Measurements from ENCODE around the gene PNMA8B. TPM values are rescaled to one million over a fixed set of nuclear protein-coding genes. Genes with fewer than 3 reads are reported as not detected.

PNMA8B gene
- total RNA-seq, 1 donor from 2014 or later: not detected

DNA sequence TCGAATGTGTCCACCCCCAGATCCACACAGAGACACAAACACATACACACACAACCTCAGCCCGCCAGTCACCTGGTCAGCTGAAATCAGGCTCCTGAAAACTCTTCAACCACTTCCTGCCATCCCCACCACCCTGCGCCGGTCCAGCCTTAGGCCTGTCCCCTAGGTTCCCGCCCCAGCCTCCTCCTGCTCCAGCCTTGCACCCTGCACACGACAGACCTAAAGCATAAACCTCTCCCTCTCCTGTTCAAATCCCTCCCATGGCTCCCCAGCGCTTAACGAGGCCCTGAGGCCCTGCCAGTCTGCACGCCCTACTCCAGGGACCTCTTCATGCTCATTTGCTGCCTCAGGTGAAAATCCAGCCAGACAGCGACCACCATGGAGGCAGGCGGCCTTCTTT lies 7.1 kb downstream of the PNMA8B start:
- intact Hi-C loops (cut with micrococcal nuclease): loop anchor here (1.0 to 5.0 kb wide), 2 partner anchors 208 to 221 kb away; no protein-coding TSS in a partner anchor

DNA sequence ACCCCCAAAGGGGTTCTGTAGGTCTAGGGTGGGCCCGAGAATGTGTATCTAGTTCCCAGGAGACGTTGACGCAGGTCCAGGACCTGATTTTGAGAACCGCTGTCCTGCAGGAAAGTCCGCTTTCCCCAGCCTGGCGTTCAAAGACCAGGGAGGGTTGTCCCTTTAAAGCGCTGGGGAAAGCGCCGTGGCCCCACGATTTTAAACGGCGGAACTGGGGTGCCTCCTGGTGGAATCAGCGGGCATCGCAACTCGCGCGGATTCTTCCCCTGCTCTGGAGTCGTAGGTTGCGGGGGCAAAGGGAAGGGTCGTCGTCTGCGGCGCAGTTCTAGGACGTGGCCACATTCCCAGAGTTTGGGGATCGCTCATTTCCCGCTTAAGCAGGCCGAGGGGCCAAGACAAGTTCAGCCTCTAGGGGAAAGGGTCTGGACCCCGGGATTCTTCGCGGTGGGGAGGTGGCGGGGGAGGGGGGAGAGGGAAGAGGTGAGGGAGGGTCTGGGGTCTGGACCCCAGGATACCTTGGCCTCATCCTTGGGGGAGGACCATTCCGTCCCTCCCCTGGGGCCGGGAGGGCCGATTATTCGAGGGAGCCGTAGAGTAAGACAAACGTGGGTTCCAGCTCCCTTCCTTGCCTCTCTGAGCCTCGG lies 7.7 kb downstream of the PNMA8B start:
- intact Hi-C loops (cut with micrococcal nuclease): loop anchor here (1.0 to 5.0 kb wide), 5 partner anchors 86 to 459 kb away; no protein-coding TSS in a partner anchor

- intact Hi-C loops (cut with micrococcal nuclease): loop anchor here (1.0 to 5.0 kb wide), 4 partner anchors 85 to 458 kb away; no protein-coding TSS in a partner anchor
These were observed 8.4 kb downstream of the PNMA8B start for GRCh38 chr19:46487178-46487801.

- intact Hi-C loops (cut with micrococcal nuclease): loop anchor here (2.0 to 5.0 kb wide), 2 partner anchors 219 to 458 kb away; no protein-coding TSS in a partner anchor
These were observed 9.3 kb downstream of the PNMA8B start for GRCh38 chr19:46486358-46486757.

- intact Hi-C loops (cut with micrococcal nuclease): loop anchor here (5.0 kb wide), 1 partner anchor 217 kb away; no protein-coding TSS in a partner anchor
These were observed 11.0 kb downstream of the PNMA8B start for GRCh38 chr19:46484656-46485055.

DNA sequence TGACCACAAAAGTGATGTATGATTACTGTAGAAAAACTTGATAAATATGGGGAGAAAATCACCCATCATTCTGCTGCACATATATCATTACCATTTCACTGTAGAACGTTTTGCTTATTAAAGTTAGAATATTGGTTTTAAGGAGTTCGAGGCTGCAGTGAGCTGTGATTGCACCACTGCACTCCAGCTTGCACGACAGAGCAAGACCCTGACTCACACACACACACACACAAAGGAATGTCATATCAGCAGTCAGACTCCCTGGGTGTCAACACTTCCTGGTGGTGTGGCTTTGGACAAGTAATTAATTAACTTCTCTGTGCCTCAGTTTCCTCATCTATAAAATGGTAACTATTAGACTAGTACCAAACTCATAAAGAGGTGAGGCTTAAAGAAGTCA lies 13.0 kb downstream of the PNMA8B start:
- intact Hi-C loops (cut with micrococcal nuclease): no loop called here

GRCh38 chr19:46481947-46482346 lies 13.7 kb downstream of the PNMA8B start:
- intact Hi-C loops (cut with micrococcal nuclease): no loop called here

GRCh38 chr19:46481223-46481848 lies 14.3 kb downstream of the PNMA8B start:
- intact Hi-C loops (cut with micrococcal nuclease): no loop called here

- intact Hi-C loops (cut with micrococcal nuclease): no loop called here
These were observed 15.3 kb downstream of the PNMA8B start for GRCh38 chr19:46480415-46480814.

DNA sequence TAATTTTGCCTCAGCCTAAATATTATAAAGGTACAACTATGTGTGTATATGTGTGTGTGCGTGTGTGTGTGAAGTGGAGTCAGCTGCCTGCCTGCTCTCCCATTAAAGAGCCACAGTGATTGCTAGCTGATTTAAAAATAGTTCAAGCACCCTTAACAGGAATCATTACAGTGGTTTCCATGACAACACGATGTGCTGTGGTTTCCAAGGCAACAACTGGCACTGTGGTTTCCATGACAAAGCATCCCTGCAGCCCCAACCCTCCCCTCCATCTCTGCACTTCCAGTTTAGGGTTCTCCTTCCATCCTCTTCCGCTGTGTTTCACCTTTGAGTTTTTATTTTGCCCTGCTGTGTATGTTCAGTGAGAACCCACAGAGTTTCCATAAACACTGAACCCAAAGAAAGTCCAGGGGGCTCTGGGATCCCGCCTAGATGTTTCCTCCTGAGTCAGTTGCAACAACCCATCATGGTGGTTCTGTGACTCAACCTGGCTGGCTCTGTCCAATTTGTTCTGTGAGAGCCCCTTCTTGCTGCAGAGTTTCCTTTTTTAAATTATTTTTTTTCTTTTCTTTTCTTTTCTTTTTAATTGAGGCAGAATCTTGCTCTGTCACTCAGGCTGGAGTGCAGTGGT lies 17.2 kb downstream of the PNMA8B start:
- intact Hi-C loops (cut with micrococcal nuclease): no loop called here

GRCh38 chr19:46475986-46476385 lies 19.7 kb downstream of the PNMA8B start:
- intact Hi-C loops (cut with micrococcal nuclease): no loop called here

- intact Hi-C loops (cut with micrococcal nuclease): no loop called here
These were observed 21.5 kb downstream of the PNMA8B start for GRCh38 chr19:46474211-46474610.

DNA sequence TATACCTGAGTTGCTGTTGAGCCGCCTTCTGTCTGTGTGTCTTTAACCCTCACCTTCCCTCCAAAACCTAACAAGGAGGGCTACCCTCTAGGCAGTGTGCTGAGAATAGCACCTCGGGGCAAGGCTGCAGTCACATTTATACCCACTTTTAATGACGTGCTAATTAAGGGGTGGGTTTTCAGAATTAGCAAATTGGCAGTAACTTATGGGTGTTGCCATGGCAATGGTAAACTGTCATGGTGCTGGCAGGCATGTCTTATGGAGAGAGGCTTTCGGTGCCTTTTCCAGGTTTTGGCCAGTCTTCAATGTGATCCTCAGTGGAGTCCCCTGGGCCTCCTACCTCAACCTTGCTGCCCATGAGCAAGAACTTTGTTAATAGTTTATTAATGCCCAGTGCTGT lies 23.1 kb downstream of the PNMA8B start:
- intact Hi-C loops (cut with micrococcal nuclease): no loop called here

- intact Hi-C loops (cut with micrococcal nuclease): no loop called here
These were observed 23.7 kb downstream of the PNMA8B start for GRCh38 chr19:46471811-46472543.

DNA sequence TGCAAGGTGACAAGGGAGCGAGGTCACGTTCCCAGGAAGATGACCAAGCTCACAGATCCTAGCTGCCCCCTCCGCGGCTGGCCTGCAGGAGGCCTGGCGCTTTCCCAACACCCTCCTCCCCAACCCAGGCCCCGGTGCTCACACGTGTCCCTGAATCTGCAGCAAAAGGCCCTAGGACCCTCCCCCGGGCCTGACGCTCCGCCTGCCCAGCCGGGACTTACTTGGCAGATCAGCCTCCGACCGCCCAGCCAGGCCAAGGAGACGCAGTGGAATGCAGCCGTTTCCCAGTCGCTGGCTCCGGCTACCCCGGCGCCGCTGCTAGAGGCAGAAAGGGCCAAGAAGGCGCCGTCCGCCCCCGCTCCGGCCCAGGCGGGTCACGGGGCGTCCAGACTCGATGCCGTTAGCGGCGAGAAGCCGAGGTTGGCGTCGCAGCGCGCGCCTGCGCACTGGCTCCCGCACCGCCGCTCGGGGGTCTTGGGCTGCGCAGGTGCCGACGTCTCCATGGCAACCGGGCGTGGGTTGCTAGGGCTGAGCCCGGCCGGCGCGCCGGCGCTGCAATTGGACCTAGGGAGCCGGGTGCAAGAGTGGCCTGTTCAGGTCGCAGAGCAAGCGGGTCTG lies 24.4 kb downstream of the PNMA8B start, which contains the start of gene PNMA8A:
PNMA8A (minus strand) TSS at position 448 of the 618 bp plus-strand sequence. CDS start 528 bp downstream, outside the sequence.
- intact Hi-C loops (cut with micrococcal nuclease): no loop called here

GRCh38 chr19:46470376-46470775 lies 25.3 kb downstream of the PNMA8B start:
- intact Hi-C loops (cut with micrococcal nuclease): no loop called here

GRCh38 chr19:46469541-46470185 lies 26.0 kb downstream of the PNMA8B start:
- intact Hi-C loops (cut with micrococcal nuclease): no loop called here

DNA sequence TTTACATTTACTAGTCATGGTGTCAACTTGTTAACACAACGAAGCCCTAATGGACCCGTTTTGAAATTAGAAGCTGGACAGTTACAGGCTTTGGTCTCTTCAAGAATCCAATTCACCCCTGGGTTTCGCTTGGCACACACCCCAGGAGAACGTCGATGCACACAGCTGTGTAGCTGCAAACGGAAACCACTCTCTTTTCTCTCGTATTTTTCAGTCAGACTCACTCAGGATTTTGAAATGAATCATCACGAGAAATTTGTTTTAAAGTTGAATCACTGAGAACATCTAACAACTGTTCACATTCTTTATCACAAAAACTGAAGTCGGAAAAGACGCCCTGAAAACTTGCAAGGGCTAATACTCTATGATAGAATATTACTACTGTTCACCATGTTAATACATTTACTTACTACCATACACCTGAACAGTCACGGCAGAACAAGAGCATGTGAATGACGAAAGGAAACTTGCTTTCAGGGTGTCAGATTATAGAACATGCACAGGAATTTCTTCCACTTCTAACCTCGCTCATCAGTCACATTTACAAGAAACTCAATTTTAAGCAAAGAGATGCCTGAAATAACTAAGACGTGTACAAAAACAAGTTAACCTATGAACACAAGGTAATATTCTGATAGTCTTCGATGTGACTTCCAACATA lies 29.0 kb downstream of the PNMA8B start:
- intact Hi-C loops (cut with micrococcal nuclease): no loop called here

DNA sequence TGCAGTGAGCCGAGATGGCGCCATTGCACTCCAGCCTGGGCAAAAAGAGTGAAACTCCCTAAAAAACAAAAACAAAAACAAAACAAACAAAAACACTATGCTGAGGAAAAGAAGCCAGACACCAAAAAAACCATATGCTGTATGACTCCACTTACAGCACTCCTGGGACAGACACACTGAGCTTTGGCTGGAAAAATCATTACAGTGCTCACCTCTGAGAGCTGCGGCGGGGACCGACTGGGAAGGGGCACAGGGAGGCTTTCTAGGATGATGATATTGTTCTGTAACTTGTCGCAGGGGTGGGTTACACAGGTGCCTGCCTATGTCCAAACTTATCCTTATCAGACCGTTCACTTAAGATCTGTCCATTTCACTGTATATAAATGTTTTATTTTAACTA lies 32.2 kb downstream of the PNMA8B start:
- intact Hi-C loops (cut with micrococcal nuclease): no loop called here

DNA sequence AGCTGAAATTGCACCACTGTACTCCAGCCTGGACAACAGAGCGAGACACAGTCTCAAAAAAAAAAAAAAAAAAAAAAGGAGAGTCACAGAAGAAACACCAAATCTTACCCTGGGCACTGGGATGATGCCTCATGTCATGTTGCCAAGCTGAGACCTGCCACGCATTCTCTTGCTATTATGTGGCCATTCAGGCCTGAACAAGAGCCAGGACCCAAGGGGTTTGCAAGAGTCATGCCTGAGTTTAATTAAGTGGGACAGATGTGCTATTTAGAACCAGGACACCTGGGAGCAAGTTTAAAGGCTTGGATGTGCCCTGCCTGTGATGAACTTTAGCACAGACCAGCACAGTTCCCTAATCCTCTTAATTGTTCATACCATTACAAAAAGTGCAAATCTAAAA lies 34.1 kb downstream of the PNMA8B start:
- intact Hi-C loops (cut with micrococcal nuclease): no loop called here
